Glomerular visceral epithelial cell (primary cell): ENCODE data around the gene TMEM170A.
"Not testable (repeated sequence)": the region's sequence is repeated elsewhere in the genome, so short reads cannot be mapped to it uniquely, and the experiment has no call there.

Experiments
- DNase-seq: peaks from one replicate; pipeline ENCODE4 v3.0.0-alpha.2; 2016; ENCODE audit errors: extremely low spot score

Gene TMEM170A

DNA sequence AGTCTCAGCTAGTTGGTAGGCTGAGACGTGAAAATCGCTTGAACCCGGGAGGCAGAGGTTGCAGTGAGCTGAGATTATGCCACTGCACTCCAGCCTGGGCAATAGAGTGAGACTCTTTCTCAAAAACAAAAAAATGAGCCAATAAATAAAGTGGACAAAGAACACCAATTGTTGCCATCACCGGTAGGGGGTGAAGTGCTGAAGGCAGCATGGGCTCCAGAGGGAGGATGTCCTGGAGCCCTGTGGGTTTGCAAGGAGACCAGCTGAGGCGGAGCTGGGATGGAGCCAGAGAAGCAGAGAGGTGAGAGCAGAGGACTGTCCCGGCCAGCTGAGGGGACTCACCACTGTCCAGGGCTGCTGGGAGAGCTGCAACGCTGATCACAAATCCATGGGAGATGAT, 17.0 kb upstream of the TMEM170A start:
- DNase-seq, result no peak

GRCh38 chr16:75479421-75479990, 15.0 kb upstream of the TMEM170A start:
- no peak for DNase-seq

GRCh38 chr16:75478480-75479345, 14.2 kb upstream of the TMEM170A start:
- DNase-seq, result no peak

DNA sequence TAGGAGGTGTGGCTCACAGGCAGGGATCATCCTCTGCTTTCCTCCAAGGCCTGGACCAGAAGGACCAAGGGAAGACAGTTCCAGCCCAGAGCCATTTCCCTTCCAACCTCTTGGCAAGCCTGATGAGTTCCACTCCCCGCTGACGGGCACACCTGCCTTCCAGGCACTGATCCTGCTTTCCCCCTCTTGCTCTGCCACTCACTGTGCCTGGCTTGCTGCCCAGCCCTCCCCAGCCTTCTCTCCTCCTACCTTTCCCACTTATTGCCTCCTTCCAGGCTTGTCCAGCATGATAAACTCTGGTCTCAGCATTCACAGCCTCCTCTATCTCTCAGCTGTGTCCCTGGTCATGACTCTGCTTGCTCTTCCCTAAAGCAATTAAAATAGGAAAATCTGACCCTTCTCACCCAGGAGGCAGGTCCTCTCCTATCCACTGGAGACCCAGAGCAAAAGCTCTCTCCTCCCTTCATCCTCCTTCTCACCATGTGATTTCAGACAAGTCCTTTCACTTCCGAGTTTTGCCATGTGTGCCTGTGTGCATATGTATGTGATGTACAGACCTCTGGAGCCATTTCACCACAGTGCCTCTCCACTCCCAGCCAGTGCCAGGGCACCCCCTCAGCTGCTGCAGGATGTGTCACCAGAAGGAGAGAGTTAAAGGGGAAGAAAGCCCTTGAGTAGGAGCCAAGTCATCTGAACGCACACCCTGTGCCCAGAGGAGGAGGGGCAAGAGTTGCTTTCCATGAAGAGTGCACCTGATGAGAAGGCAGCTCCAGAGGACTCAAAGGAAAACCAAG, 13.4 kb upstream of the TMEM170A start:
- no peak for DNase-seq

- DNase-seq, result peak; percentile 36
Observed at GRCh38 chr16:75476817-75477216, 12.3 kb upstream of the TMEM170A start.

- DNase-seq, result no peak
Observed at GRCh38 chr16:75475420-75475847, 10.9 kb upstream of the TMEM170A start.

- DNase-seq, result no peak
Observed at GRCh38 chr16:75472908-75473877, 8.7 kb upstream of the TMEM170A start.

DNA sequence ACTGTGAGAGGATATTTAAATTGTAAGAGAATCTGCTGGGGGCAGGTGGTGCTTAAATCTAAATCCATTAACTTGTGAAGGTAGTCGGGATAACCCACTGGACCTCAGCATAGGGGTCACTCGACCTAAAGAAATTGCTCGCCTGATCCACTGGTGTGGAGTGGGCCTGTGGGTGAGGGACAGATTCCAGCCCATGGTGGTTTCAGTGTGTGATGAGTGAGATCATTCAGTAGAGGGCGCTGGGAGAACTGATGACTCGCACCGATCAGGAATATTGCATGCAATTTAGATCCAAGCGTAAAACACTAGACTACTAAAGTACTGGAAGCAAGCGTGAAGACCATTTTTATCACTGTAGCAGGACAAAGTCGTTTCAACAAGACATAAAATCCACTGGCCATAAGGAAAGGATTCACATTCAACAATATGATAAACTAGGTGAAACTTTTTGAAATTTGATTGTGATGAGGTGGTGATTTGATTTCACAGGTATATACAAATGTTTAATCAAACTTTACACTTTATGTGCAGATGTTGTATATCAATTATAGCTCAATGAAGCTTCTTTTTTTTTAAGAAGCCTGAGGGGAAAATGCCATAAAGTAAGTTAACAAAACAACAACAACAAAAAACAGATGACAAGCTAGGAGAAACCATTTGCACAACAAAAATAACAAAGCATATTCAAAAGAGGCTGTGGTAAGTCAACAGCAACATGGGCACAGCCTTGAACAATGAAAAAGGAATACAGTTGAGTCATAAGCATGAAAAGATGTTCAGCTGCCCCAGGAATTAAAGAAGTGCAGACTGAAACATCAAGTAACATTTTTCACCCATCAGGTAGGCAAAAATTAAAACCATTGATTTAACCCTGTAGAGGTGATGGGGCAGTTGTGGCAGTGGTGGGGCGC, 7.5 kb upstream of the TMEM170A start:
- peak; percentile 48 for DNase-seq

DNA sequence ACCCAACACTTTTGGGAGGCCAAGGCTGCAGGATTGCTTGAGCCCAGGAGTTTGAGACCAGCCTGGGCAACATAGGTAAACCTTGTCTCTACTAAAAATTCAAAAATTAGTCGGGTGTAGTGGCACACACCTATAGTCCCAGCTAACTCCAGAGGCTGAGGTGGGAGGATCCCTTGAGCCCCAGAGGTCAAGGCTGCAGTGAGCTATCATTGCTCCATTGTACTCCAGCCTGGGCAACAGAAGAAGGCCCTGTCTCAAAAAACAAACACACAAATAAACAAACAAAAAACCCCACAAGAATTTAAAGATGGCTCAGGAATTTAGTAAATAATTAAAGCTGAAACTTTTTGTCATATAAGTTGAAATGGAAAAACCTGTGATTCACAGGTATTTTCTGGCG, 2.3 kb upstream of the TMEM170A start:
- DNase-seq, result no peak

- peak; percentile 31 for DNase-seq
Observed at GRCh38 chr16:75463389-75464121, 934 bp downstream of the TMEM170A start.

GRCh38 chr16:75462806-75463205, 1.7 kb downstream of the TMEM170A start:
- no peak for DNase-seq

DNA sequence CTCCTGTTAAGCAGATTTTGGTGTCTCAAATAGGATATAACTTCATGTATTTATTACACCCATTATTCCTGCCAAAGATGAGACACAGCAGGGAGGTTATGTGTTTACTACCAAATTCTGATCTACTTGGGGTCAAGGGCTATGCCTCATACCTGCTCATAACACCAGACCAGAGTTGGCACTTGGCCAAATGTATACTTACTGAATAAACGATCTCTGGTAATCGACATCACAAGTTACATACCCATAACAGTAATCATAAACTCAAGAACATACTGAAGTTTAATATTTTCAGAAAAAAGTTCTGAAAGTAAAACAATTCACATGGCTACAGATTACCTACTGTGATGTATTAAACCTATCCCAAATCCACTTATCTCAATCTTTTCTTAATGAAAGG, 2.9 kb downstream of the TMEM170A start:
- DNase-seq, result no peak

GRCh38 chr16:75460446-75460845, 4.0 kb downstream of the TMEM170A start:
- DNase-seq, result no peak

DNA sequence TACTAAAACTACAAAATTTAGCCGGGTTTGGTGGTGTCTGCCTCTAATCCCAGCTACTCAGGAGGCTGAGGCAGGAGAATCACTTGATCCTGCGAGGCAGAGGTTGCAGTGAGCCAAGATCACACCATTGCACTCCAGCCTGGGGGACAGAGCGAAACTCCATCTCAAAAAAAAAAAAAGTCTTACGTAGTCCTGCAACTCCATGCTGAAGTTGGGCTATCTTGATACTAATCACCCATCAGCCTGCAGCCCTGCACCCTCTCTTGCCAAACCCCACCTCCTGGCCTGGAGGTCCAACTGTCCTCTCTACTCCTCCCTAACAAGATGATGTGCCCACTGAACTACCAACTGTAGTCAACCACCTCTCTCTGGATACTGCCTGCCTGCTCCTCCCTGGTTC, 4.8 kb downstream of the TMEM170A start:
- DNase-seq, result no peak

GRCh38 chr16:75458439-75458838, 6.0 kb downstream of the TMEM170A start:
- no peak for DNase-seq

GRCh38 chr16:75458029-75458428, 6.5 kb downstream of the TMEM170A start:
- DNase-seq, result no peak

DNA sequence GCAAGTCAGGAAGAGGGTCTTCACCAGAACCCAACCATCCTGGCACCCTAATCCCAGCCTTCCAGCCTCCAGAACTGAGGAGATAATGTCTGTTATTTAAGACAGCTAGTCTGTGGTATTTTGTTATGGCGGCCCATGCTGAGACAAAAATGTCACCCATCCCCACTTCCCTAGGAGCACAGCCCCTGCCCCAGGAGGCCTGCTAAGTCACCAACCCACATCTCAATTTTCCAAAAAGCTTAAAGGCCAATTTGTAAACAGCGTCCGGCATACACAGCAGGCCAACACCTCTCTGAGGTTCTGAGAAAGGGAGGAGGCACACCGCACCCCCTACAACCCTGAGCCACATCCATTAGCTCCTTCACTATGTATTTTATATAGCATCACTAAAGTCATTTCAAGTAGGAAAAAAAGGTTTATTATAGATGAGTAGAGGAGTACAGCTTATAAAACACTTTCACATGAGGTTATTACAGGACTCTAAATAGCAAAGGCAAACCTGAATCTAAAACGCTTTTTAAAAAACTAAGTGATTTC, 6.9 kb downstream of the TMEM170A start:
- no peak for DNase-seq

- no peak for DNase-seq
Observed at GRCh38 chr16:75456971-75457370, 7.5 kb downstream of the TMEM170A start.

- DNase-seq, result not testable (repeated sequence)
Observed at GRCh38 chr16:75456486-75456885, 8.0 kb downstream of the TMEM170A start.
